ENCODE data around the gene SERF1A. TPM values are rescaled to one million over a fixed set of nuclear protein-coding genes. Genes with fewer than 3 reads are reported as not detected.

SERF1A gene

Small RNA genes within 50 kb of the gene (small RNA-seq; reads per million reads assigned to genes)
- gene CDH12P1 (ENCODE audit: insufficient read depth) = not detected

All from mesendoderm (in vitro differentiated cells).